T-cell (primary cell): ENCODE data around the gene ZNF207. TPM values are rescaled to one million over a fixed set of nuclear protein-coding genes. Genes with fewer than 3 reads are reported as not detected.
"Not testable (repeated sequence)": the region's sequence is repeated elsewhere in the genome, so short reads cannot be mapped to it uniquely, and the experiment has no call there.

Experiments
- ATAC-seq, 4 experiments: fragments of 200-7000 bp in 3 of 4; fragments of 150-1000 bp in 1 of 4; cut with Tn5 transposase; replicated peaks in 1 of 4; 1 replicate in 3 of 4; 2 replicates in 1 of 4; pipeline ENCODE4 v1.10.0; 2021; ENCODE audit warnings: moderate library complexity in 3 of 4, mild to moderate bottlenecking in 2 of 4, moderate number of reproducible peaks in 1 of 4
- CTCF ChIA-PET, 2 donors: fragments of 300-600 bp; sonication (Branson Sonifier 250); formaldehyde crosslinking; loops; one replicate each; lab custom pipeline; 2022; ENCODE audit warnings: antibody characterized with exemption in 2 of 2; lab: Charles Lee
- POLR2A ChIA-PET, 2 donors: fragments of 300-600 bp; sonication (Branson Sonifier 250); formaldehyde crosslinking; loops; one replicate each; lab custom pipeline; 2022; ENCODE audit warnings: antibody characterized with exemption in 2 of 2; lab: Charles Lee
- DNase-seq, 35 experiments: peaks; one replicate each; pipeline versions ENCODE4 v3.0.0 to v3.0.0-alpha.2; 2013 to 2023
- H3K27ac ChIP-seq: one replicate; pipeline ENCODE4 v1.5.1; 2013; ENCODE audit warnings: low read length
- H3K27me3 ChIP-seq, 2 experiments: replicated peaks in 1 of 2; 1 replicate in 1 of 2; 2 replicates in 1 of 2; pipeline versions ENCODE4 v1.6.1 to v1.7.0; 2013; ENCODE audit warnings: low read length in 1 of 2, mixed read lengths in 1 of 2; ENCODE audit not compliant: control insufficient read depth in 2 of 2, insufficient read depth in 2 of 2; ENCODE audit errors: extremely low read depth in 1 of 2
- H3K36me3 ChIP-seq, 2 donors: 1 replicate in 1 of 2; 2 replicates in 1 of 2; pipeline versions ENCODE4 v1.6.1 to v1.7.0; 2013; ENCODE audit warnings: low read length in 1 of 2; ENCODE audit not compliant: control insufficient read depth in 2 of 2, insufficient read depth in 1 of 2; ENCODE audit errors: extremely low read depth in 1 of 2
- H3K4me1 ChIP-seq, 2 experiments: 1 replicate in 1 of 2; 2 replicates in 1 of 2; pipeline versions ENCODE4 v1.6.1 to v1.7.0; 2013; ENCODE audit warnings: low read length in 2 of 2, mixed read lengths in 1 of 2; ENCODE audit not compliant: insufficient read depth in 2 of 2, control insufficient read depth in 1 of 2; ENCODE audit errors: extremely low read depth in 1 of 2
- H3K4me3 ChIP-seq, 2 donors: 1 replicate in 1 of 2; 2 replicates in 1 of 2; pipeline versions ENCODE4 v1.5.1 to v1.7.0; 2013; ENCODE audit warnings: mild to moderate bottlenecking in 2 of 2, low read length in 1 of 2, moderate library complexity in 1 of 2; ENCODE audit not compliant: control insufficient read depth in 1 of 2; ENCODE audit errors: extremely low read depth in 1 of 2
- H3K9me3 ChIP-seq: 2 replicates; pipeline ENCODE4 v1.7.0; 2013
- H3K27ac Mint-ChIP-seq, 2 donors: one replicate each; pipeline ENCODE4 v1.8.0; 2020 to 2021; ENCODE audit warnings: mild to moderate bottlenecking in 2 of 2, mixed read lengths in 2 of 2
- H3K27me3 Mint-ChIP-seq, 2 donors: one replicate each; pipeline ENCODE4 v1.8.0; 2021 to 2022; ENCODE audit warnings: mixed read lengths in 2 of 2
- H3K36me3 Mint-ChIP-seq: one replicate; pipeline ENCODE4 v1.8.0; 2021; ENCODE audit warnings: mixed read lengths
- H3K4me1 Mint-ChIP-seq, 3 donors: one replicate each; pipeline ENCODE4 v1.8.0; 2020 to 2022; ENCODE audit warnings: mixed read lengths in 3 of 3, mild to moderate bottlenecking in 1 of 3
- H3K4me3 Mint-ChIP-seq, 3 donors: one replicate each; pipeline ENCODE4 v1.8.0; 2020 to 2022; ENCODE audit warnings: mild to moderate bottlenecking in 3 of 3, mixed read lengths in 3 of 3, moderate library complexity in 3 of 3
- H3K9me3 Mint-ChIP-seq, 3 donors: one replicate each; pipeline ENCODE4 v1.8.0; 2020 to 2022; ENCODE audit warnings: mixed read lengths in 3 of 3
- WGBS: methylation state at CpG from one replicate; pipeline ENCODE4 v1.1.5; 2013; ENCODE audit warnings: missing lambda C conversion rate; ENCODE audit not compliant: insufficient coverage; 5-methylcytosine and 5-hydroxymethylcytosine counted together
- total RNA-seq, 35 experiments: library from RNA in 6 of 35; stranded (reverse) in 6 of 35; fragments of 120-200 nt in 1 of 35; gene quantifications; one replicate each; pipeline versions ENCODE4 v1.2.1 to v1.2.4 and lab custom pipeline; 2013 to 2026

Gene ZNF207
- total RNA-seq, 5 donors from 2014 or later (not counting 1 experiment from before 2014, with no cell fraction given) = 208 to 271 (median 228) TPM

GRCh38 chr17:32349503-32349853 lies 479 bp upstream of the ZNF207 start:
- Histone ChIP-seq H3K27me3 (no peaks in the 10 kb centered on the region), H3K4me1 (peaks cover 20 to 35% of the 10 kb centered on the region in 2 experiments), H3K27ac (peak overlapping the region; percentile 97), H3K4me3 (peak overlapping the region; percentile 83 to 99), H3K9me3 (no peaks in the 10 kb centered on the region), H3K36me3 (peaks cover under 1 to 23% of the 10 kb centered on the region in 2 donors)
- no peaks in the 10 kb centered on the region for H3K27me3 Mint-ChIP-seq
- DNase-seq = peak in 6 of 35 experiments; percentile 7 to 21 (median 8)
- H3K27ac Mint-ChIP-seq = peak overlapping the region; percentile 99 to 100
- 19% methylated on average over 15 of the region's 15 CpGs for WGBS
- ChIA-PET POLR2A (interaction anchor here in 1 of 2 donors (0.6 kb wide), 1 partner anchor 16 kb away, joined by 7 read pairs; no protein-coding TSS in a partner anchor), CTCF (no interaction called here)
- H3K9me3 Mint-ChIP-seq = no peaks in the 10 kb centered on the region
- peaks cover 33 to 40% (median 39%) of the 10 kb centered on the region in 3 donors for H3K4me1 Mint-ChIP-seq
- H3K36me3 Mint-ChIP-seq = peaks cover 25% of the 10 kb centered on the region
- ATAC-seq = peak in 3 of 4 experiments; percentile 9 to 22 (median 21)
- H3K4me3 Mint-ChIP-seq = peak overlapping the region; percentile 98 to 100 (median 99)

- no peaks in the 10 kb centered on the region for H3K27me3 Mint-ChIP-seq
- CTCF ChIA-PET = interaction anchor here (0.6 to 0.8 kb wide), 5 partner anchors 10 to 816 kb away, joined by 3 read pairs; partner anchors contain the start of gene PSMD11 (in 1 of the 2)
Observed at GRCh38 chr17:32350666-32351418, 885 bp downstream of the ZNF207 start.

GRCh38 chr17:32352734-32353133 lies 2.8 kb downstream of the ZNF207 start:
- Mint-ChIP-seq H3K36me3 (peaks cover 41% of the 10 kb centered on the region), H3K4me1 (peaks cover 58 to 66% (median 65%) of the 10 kb centered on the region in 3 donors), H3K4me3 (peak overlapping the region; percentile 98 to 100 (median 99))
- H3K27ac Mint-ChIP-seq, DNase-seq, CTCF ChIA-PET, ATAC-seq, H3K27ac ChIP-seq, H3K9me3 Mint-ChIP-seq, POLR2A ChIA-PET, H3K9me3 ChIP-seq, H3K27me3 ChIP-seq, H3K27me3 Mint-ChIP-seq: not testable (repeated sequence)
- Histone ChIP-seq H3K36me3 (peaks cover 7 to 51% of the 10 kb centered on the region in 2 donors), H3K4me1 (peaks cover 34 to 51% of the 10 kb centered on the region in 2 experiments), H3K4me3 (peak overlapping the region; percentile 32 to 83)
- 55% methylated on average over 2 of the region's 9 CpGs for WGBS

More at GRCh38 chr17:32350666-32351418, 885 bp downstream of the ZNF207 start:
- peaks cover 28 to 43% of the 10 kb centered on the region in 2 experiments for H3K4me1 ChIP-seq
- peaks cover 47 to 53% (median 53%) of the 10 kb centered on the region in 3 donors for H3K4me1 Mint-ChIP-seq
- H3K27ac Mint-ChIP-seq = peak overlapping the region; percentile 99 to 100
- ATAC-seq (peak in 2 of 4 experiments; percentile 13 to 34), DNase-seq (peak in 29 of 35 experiments; percentile 7 to 71 (median 32))
- POLR2A ChIA-PET = interaction anchor here (0.5 to 0.7 kb wide), 9 partner anchors 8 to 350 kb away, joined by 3 to 7 read pairs (median 3); partner anchors contain the start of gene PSMD11 (in 1 of the 2)
- no peaks in the 10 kb centered on the region for H3K9me3 ChIP-seq
- 0% methylated on average over 5 of the region's 20 CpGs for WGBS
- H3K4me3 Mint-ChIP-seq = peak overlapping the region; percentile 98 to 100 (median 99)
- peaks cover 4 to 36% of the 10 kb centered on the region in 2 donors for H3K36me3 ChIP-seq
- peak overlapping the region; percentile 83 to 99 for H3K4me3 ChIP-seq
- peaks cover 36% of the 10 kb centered on the region for H3K36me3 Mint-ChIP-seq
- H3K27ac ChIP-seq = peak overlapping the region; percentile 97
- H3K27me3 ChIP-seq = no peaks in the 10 kb centered on the region
- no peaks in the 10 kb centered on the region for H3K9me3 Mint-ChIP-seq

- Histone ChIP-seq H3K9me3 (no peaks in the 10 kb centered on the region), H3K4me1 (peaks cover 34 to 53% of the 10 kb centered on the region in 2 experiments), H3K27me3 (no peaks in the 10 kb centered on the region), H3K4me3 (no peak overlapping the region), H3K36me3 (peaks cover 10 to 82% of the 10 kb centered on the region in 2 donors), H3K27ac (no peak overlapping the region)
- H3K4me1 Mint-ChIP-seq = peaks cover 54 to 69% (median 66%) of the 10 kb centered on the region in 3 donors
- no peaks in the 10 kb centered on the region for H3K27me3 Mint-ChIP-seq
- H3K4me3 Mint-ChIP-seq = peak overlapping the region; percentile 44 to 63 (median 60)
- ChIA-PET POLR2A (interaction anchor here (0.5 to 0.8 kb wide), 4 partner anchors 15 to 216 kb away, joined by 3 to 4 read pairs (median 4); no protein-coding TSS in a partner anchor), CTCF (interaction anchor here in 1 of 2 donors (0.8 kb wide), 1 partner anchor 15 kb away, joined by 3 read pairs; no protein-coding TSS in a partner anchor)
- ATAC-seq (no peak), DNase-seq (no peak)
- H3K9me3 Mint-ChIP-seq = no peaks in the 10 kb centered on the region
- 40% methylated on average over 4 of the region's 6 CpGs for WGBS
- peak overlapping the region; percentile 16 to 46 for H3K27ac Mint-ChIP-seq
- peaks cover 49% of the 10 kb centered on the region for H3K36me3 Mint-ChIP-seq
Observed at GRCh38 chr17:32355649-32356377, 5.9 kb downstream of the ZNF207 start.

- 60% methylated on average over 1 of the region's 3 CpGs for WGBS
- CTCF ChIA-PET = interaction anchor here in 1 of 2 donors (0.8 kb wide), 1 partner anchor 16 kb away, joined by 3 read pairs; no protein-coding TSS in a partner anchor
- peak overlapping the region in 2 of 3 donors; percentile 17 to 44 for H3K4me3 Mint-ChIP-seq
- Histone ChIP-seq H3K27ac (no peak overlapping the region), H3K27me3 (no peaks in the 10 kb centered on the region), H3K4me3 (no peak overlapping the region), H3K9me3 (no peaks in the 10 kb centered on the region), H3K36me3 (peaks cover 10 to 88% of the 10 kb centered on the region in 2 donors), H3K4me1 (peaks cover 33 to 53% of the 10 kb centered on the region in 2 experiments)
- POLR2A ChIA-PET = interaction anchor here (0.5 to 0.8 kb wide), 4 partner anchors 14 to 216 kb away, joined by 3 to 4 read pairs (median 4); no protein-coding TSS in a partner anchor
- no peaks in the 10 kb centered on the region for H3K9me3 Mint-ChIP-seq
- no peak for DNase-seq
- H3K27ac Mint-ChIP-seq = no peak overlapping the region
- ATAC-seq = no peak
- peaks cover 52% of the 10 kb centered on the region for H3K36me3 Mint-ChIP-seq
- no peaks in the 10 kb centered on the region for H3K27me3 Mint-ChIP-seq
- H3K4me1 Mint-ChIP-seq = peaks cover 56 to 72% (median 68%) of the 10 kb centered on the region in 3 donors
Observed at GRCh38 chr17:32356378-32356743, 6.4 kb downstream of the ZNF207 start.
